AG09309 (cell line): ENCODE results near the gene EDC3.

Experiments
- DNase-seq: peaks from one replicate; pipeline ENCODE4 v3.0.0-alpha.2; 2010; ENCODE audit warnings: low read depth
- H3K4me3 ChIP-seq: 2 replicates; pipeline ENCODE4 v1.5.1; 2011; ENCODE audit warnings: mild to moderate bottlenecking, low read depth, low read length, moderate library complexity; ENCODE audit not compliant: control insufficient read depth
- CTCF ChIP-seq: IDR thresholded peaks from 2 replicates; pipeline ENCODE4 v1.5.1; 2011; ENCODE audit warnings: mild to moderate bottlenecking, low read depth, low read length, inconsistent platforms; ENCODE audit not compliant: insufficient read depth, control insufficient read depth; ENCODE audit errors: missing control alignments

The EDC3 gene

GRCh38 chr15:74709011-74709410 is 13.2 kb upstream of the EDC3 start:
- H3K4me3 ChIP-seq: no peak overlapping the region
- DNase-seq: peak; percentile 38
- TF ChIP-seq CTCF: no peak

GRCh38 chr15:74696808-74697207 is 984 bp upstream of the EDC3 start:
- H3K4me3 ChIP-seq: no peak overlapping the region
- no peak for TF ChIP-seq CTCF
- DNase-seq: no peak

- TF ChIP-seq CTCF: no peak
- DNase-seq: no peak
- peak overlapping the region; percentile 98 for H3K4me3 ChIP-seq
These were observed 540 bp upstream of the EDC3 start for GRCh38 chr15:74696398-74696729.

GRCh38 chr15:74692327-74692726 is 3.5 kb downstream of the EDC3 start:
- DNase-seq: no peak
- no peak for TF ChIP-seq CTCF

GRCh38 chr15:74683758-74684157 is 12.1 kb downstream of the EDC3 start:
- no peak for TF ChIP-seq CTCF
- no peak overlapping the region for H3K4me3 ChIP-seq
- DNase-seq: no peak

More at GRCh38 chr15:74692327-74692726, 3.5 kb downstream of the EDC3 start:
- H3K4me3 ChIP-seq: no peak overlapping the region

- H3K4me3 ChIP-seq: no peak overlapping the region
- no peak for DNase-seq
- no peak for TF ChIP-seq CTCF
These were observed 12.9 kb downstream of the EDC3 start for GRCh38 chr15:74682954-74683353.

- no peak for DNase-seq
- no peak overlapping the region for H3K4me3 ChIP-seq
- no peak for TF ChIP-seq CTCF
These were observed 15.4 kb downstream of the EDC3 start for GRCh38 chr15:74680456-74680855.
